Measurements from ENCODE around the gene CCDC201.

The CCDC201 gene

GRCh38 chr7:45888993-45889366 is 16.1 kb upstream of the CCDC201 start:
- H3K4me3 Mint-ChIP-seq: peak overlapping the region; percentile 69
- no peaks in the 10 kb centered on the region for H3K9me3 Mint-ChIP-seq
- H3K27ac Mint-ChIP-seq: no peak overlapping the region
- no peaks in the 10 kb centered on the region for H3K36me3 Mint-ChIP-seq (ENCODE audit: low read depth)
- no peak for DNase-seq
- H3K27me3 Mint-ChIP-seq (ENCODE audit: low read depth, poor library complexity): peaks cover 95% of the 10 kb centered on the region
- H3K4me1 Mint-ChIP-seq: peaks cover 53% of the 10 kb centered on the region
- no peak for TF ChIP-seq CTCF (IDR thresholded peaks at IDR 0.05)

GRCh38 chr7:45888185-45888992 is 15.5 kb upstream of the CCDC201 start, which contains the start of gene IGFBP1:
Gene IGFBP1 (plus strand): TSS chr7:45888488. CDS start chr7:45888653, 165 bp downstream.
- Mint-ChIP-seq H3K9me3 (no peaks in the 10 kb centered on the region), H3K36me3 (ENCODE audit: low read depth) (no peaks in the 10 kb centered on the region), H3K27me3 (ENCODE audit: low read depth, poor library complexity) (peaks cover 94% of the 10 kb centered on the region), H3K4me3 (peak within 1 kb of the TSS; percentile 84), H3K4me1 (peaks cover 54% of the 10 kb centered on the region), H3K27ac (no peak within 1 kb of the TSS)
- peak; percentile 63 for DNase-seq
- no peak for TF ChIP-seq CTCF (IDR thresholded peaks at IDR 0.05)

- H3K27ac Mint-ChIP-seq: no peak overlapping the region
Measured at GRCh38 chr7:45886931-45887667, 14.2 kb upstream of the CCDC201 start.

GRCh38 chr7:45885264-45885882 is 12.5 kb upstream of the CCDC201 start:
- no peak for TF ChIP-seq CTCF (IDR thresholded peaks at IDR 0.05)
- Mint-ChIP-seq H3K4me1 (peaks cover 54% of the 10 kb centered on the region), H3K36me3 (ENCODE audit: low read depth) (no peaks in the 10 kb centered on the region), H3K27me3 (ENCODE audit: low read depth, poor library complexity) (peaks cover 67% of the 10 kb centered on the region), H3K27ac (peak overlapping the region; percentile 78), H3K9me3 (no peaks in the 10 kb centered on the region), H3K4me3 (no peak overlapping the region)
- DNase-seq: no peak

More at GRCh38 chr7:45886931-45887667, 14.2 kb upstream of the CCDC201 start:
- DNase-seq: no peak
- H3K9me3 Mint-ChIP-seq: no peaks in the 10 kb centered on the region
- no peaks in the 10 kb centered on the region for H3K36me3 Mint-ChIP-seq (ENCODE audit: low read depth)
- peaks cover 54% of the 10 kb centered on the region for H3K4me1 Mint-ChIP-seq
- no peak overlapping the region for H3K4me3 Mint-ChIP-seq
- no peak for TF ChIP-seq CTCF (IDR thresholded peaks at IDR 0.05)
- peaks cover 83% of the 10 kb centered on the region for H3K27me3 Mint-ChIP-seq (ENCODE audit: low read depth, poor library complexity)

GRCh38 chr7:45884136-45884535 is 11.3 kb upstream of the CCDC201 start:
- Mint-ChIP-seq H3K27ac (no peak overlapping the region), H3K36me3 (ENCODE audit: low read depth) (peaks cover 2% of the 10 kb centered on the region), H3K9me3 (peaks cover 4% of the 10 kb centered on the region), H3K4me1 (peaks cover 48% of the 10 kb centered on the region), H3K27me3 (ENCODE audit: low read depth, poor library complexity) (peaks cover 54% of the 10 kb centered on the region), H3K4me3 (no peak overlapping the region)
- DNase-seq: no peak
- no peak for TF ChIP-seq CTCF (IDR thresholded peaks at IDR 0.05)
